Neural progenitor cell (in vitro differentiated cells): ENCODE measurements around the gene GJA10. TPM values are rescaled to one million over a fixed set of nuclear protein-coding genes. Genes with fewer than 3 reads are reported as not detected.
A peak's percentile ranks its signal among the peaks of the same experiment; 100 is the strongest.

Experiments
- DNase-seq: peaks from one replicate; pipeline ENCODE4 v3.0.0-alpha.2; 2016; ENCODE audit warnings: low spot score
- H2AFZ ChIP-seq: fragments of 200-600 bp; sonication (generic); replicated peaks from 2 replicates; pipeline ENCODE4 v1.6.1; 2016; ENCODE audit warnings: antibody characterized with exemption
- H3F3A ChIP-seq: fragments of 200-600 bp; sonication (generic); 2 replicates; pipeline ENCODE4 v1.6.1; 2016; ENCODE audit warnings: antibody characterized with exemption, low read depth
- H3K27ac ChIP-seq: fragments of 200-600 bp; sonication (generic); 2 replicates; pipeline ENCODE4 v1.5.1; 2016; ENCODE audit warnings: mild to moderate bottlenecking
- H3K27me3 ChIP-seq: fragments of 200-600 bp; sonication (generic); 2 replicates; pipeline ENCODE4 v1.6.1; 2016; ENCODE audit warnings: mild to moderate bottlenecking, moderate library complexity
- H3K36me3 ChIP-seq: fragments of 200-600 bp; sonication (generic); 2 replicates; pipeline ENCODE4 v1.5.1; 2016
- H3K4me1 ChIP-seq: fragments of 200-600 bp; sonication (generic); 2 replicates; pipeline ENCODE4 v1.6.1; 2016; ENCODE audit warnings: mixed run types
- H3K4me2 ChIP-seq: fragments of 200-600 bp; sonication (generic); 2 replicates; pipeline ENCODE4 v1.6.1; 2016
- H3K4me3 ChIP-seq: fragments of 200-600 bp; sonication (generic); 2 replicates; pipeline ENCODE4 v1.5.1; 2016
- H3K79me2 ChIP-seq: fragments of 200-600 bp; sonication (generic); 2 replicates; pipeline ENCODE4 v1.6.1; 2016; ENCODE audit warnings: low read depth
- H3K9ac ChIP-seq: fragments of 200-600 bp; sonication (generic); 2 replicates; pipeline ENCODE4 v1.6.1; 2016
- H3K9me3 ChIP-seq: fragments of 200-600 bp; sonication (generic); 2 replicates; pipeline ENCODE4 v1.5.1; 2016; ENCODE audit warnings: low read depth
- H4K20me1 ChIP-seq: fragments of 200-600 bp; sonication (generic); 2 replicates; pipeline ENCODE4 v1.6.1; 2016; ENCODE audit warnings: low read depth
- H3K27ac Mint-ChIP-seq: 3 replicates; pipeline ENCODE4 v1.8.0; 2021; ENCODE audit warnings: mixed read lengths
- H3K27me3 Mint-ChIP-seq: 2 replicates; pipeline ENCODE4 v1.8.0; 2022; ENCODE audit warnings: low read depth, mild to moderate bottlenecking, inconsistent platforms, moderate library complexity, mixed read lengths; ENCODE audit not compliant: insufficient read depth
- H3K36me3 Mint-ChIP-seq: 3 replicates; pipeline ENCODE4 v1.8.0; 2021; ENCODE audit warnings: mixed read lengths
- H3K4me1 Mint-ChIP-seq: 3 replicates; pipeline ENCODE4 v1.8.0; 2021; ENCODE audit warnings: mixed read lengths
- H3K4me3 Mint-ChIP-seq: 3 replicates; pipeline ENCODE4 v1.8.0; 2021; ENCODE audit warnings: mild to moderate bottlenecking, moderate library complexity, mixed read lengths
- H3K9me3 Mint-ChIP-seq: 3 replicates; pipeline ENCODE4 v1.8.0; 2020; ENCODE audit warnings: mixed read lengths
- CTCF ChIP-seq: fragments of 200-600 bp; sonication (generic); IDR thresholded peaks from 2 replicates; pipeline ENCODE4 v1.5.1; 2017; ENCODE audit warnings: antibody characterized with exemption, mild to moderate bottlenecking
- EZH2 ChIP-seq: fragments of 200-600 bp; sonication (generic); IDR thresholded peaks from 2 replicates; pipeline ENCODE4 v1.6.1; 2017; ENCODE audit warnings: antibody characterized with exemption, mild to moderate bottlenecking, moderate library complexity
- EZH2phosphoT487 ChIP-seq: fragments of 200-600 bp; sonication (generic); IDR thresholded peaks from 2 replicates; pipeline ENCODE4 v1.6.1; 2017; ENCODE audit warnings: antibody characterized with exemption
- total RNA-seq: library from RNA; depleted of rRNA; stranded (reverse); fragments of >200 nt; gene quantifications from 2 replicates; pipeline ENCODE4 v1.2.3, GENCODE V29; 2015; ENCODE audit warnings: low replicate concordance

GJA10 gene
- total RNA-seq, 1 donor from 2014 or later = not detected

- no peak for DNase-seq
- no peaks in the 10 kb centered on the region for H3K9me3 ChIP-seq
- Mint-ChIP-seq H3K27ac (no peak overlapping the region), H3K4me1 (peaks cover 43% of the 10 kb centered on the region), H3K9me3 (no peaks in the 10 kb centered on the region), H3K36me3 (peaks cover 36% of the 10 kb centered on the region), H3K27me3 (peaks cover 3% of the 10 kb centered on the region), H3K4me3 (no peak overlapping the region)
- H3K27me3 ChIP-seq = no peaks in the 10 kb centered on the region
- H4K20me1 ChIP-seq = no peaks in the 10 kb centered on the region
- H3K4me1 ChIP-seq = peaks cover 34% of the 10 kb centered on the region
- no peaks in the 10 kb centered on the region for H3K36me3 ChIP-seq
- no peak overlapping the region for H3K4me3 ChIP-seq
- H3K79me2 ChIP-seq = no peaks in the 10 kb centered on the region
- TF ChIP-seq EZH2 (no peak), EZH2phosphoT487 (no peak)
- H2AFZ ChIP-seq = no peak overlapping the region
- H3K9ac ChIP-seq = no peak overlapping the region
- no peak overlapping the region for H3K27ac ChIP-seq
- H3F3A ChIP-seq = peaks cover 24% of the 10 kb centered on the region
- no peak overlapping the region for H3K4me2 ChIP-seq
These were observed 38.1 kb downstream of the GJA10 start for GRCh38 chr6:89932245-89932802.

GRCh38 chr6:89934685-89935366, 40.6 kb downstream of the GJA10 start:
- Mint-ChIP-seq H3K9me3 (no peaks in the 10 kb centered on the region), H3K27me3 (peaks cover 2% of the 10 kb centered on the region), H3K4me3 (no peak overlapping the region), H3K27ac (no peak overlapping the region), H3K4me1 (peaks cover 18% of the 10 kb centered on the region), H3K36me3 (peaks cover 39% of the 10 kb centered on the region)
- H3K27ac ChIP-seq = no peak overlapping the region
- H3K4me3 ChIP-seq = no peak overlapping the region
- H4K20me1 ChIP-seq = no peaks in the 10 kb centered on the region
- no peaks in the 10 kb centered on the region for H3K9me3 ChIP-seq
- H3F3A ChIP-seq = no peaks in the 10 kb centered on the region
- H3K4me2 ChIP-seq = no peak overlapping the region
- H2AFZ ChIP-seq = no peak overlapping the region
- DNase-seq = peak; percentile 31
- TF ChIP-seq CTCF (no peak), EZH2phosphoT487 (no peak)
- H3K79me2 ChIP-seq = no peaks in the 10 kb centered on the region
- H3K27me3 ChIP-seq = no peaks in the 10 kb centered on the region
- H3K4me1 ChIP-seq = peaks cover 9% of the 10 kb centered on the region
- H3K36me3 ChIP-seq = no peaks in the 10 kb centered on the region
- no peak overlapping the region for H3K9ac ChIP-seq

GRCh38 chr6:89936177-89936576, 41.9 kb downstream of the GJA10 start:
- H3K36me3 Mint-ChIP-seq = peaks cover 39% of the 10 kb centered on the region
- H3F3A ChIP-seq = no peaks in the 10 kb centered on the region
- no peaks in the 10 kb centered on the region for H3K9me3 Mint-ChIP-seq
- H3K27me3 Mint-ChIP-seq = peaks cover 2% of the 10 kb centered on the region
- H3K4me1 Mint-ChIP-seq = peaks cover 19% of the 10 kb centered on the region
- H3K9me3 ChIP-seq = no peaks in the 10 kb centered on the region
- no peaks in the 10 kb centered on the region for H3K36me3 ChIP-seq
- no peak overlapping the region for H3K27ac Mint-ChIP-seq
- TF ChIP-seq EZH2phosphoT487 = no peak
- no peak for TF ChIP-seq CTCF
- TF ChIP-seq EZH2 = no peak
- no peak overlapping the region for H2AFZ ChIP-seq
- H3K4me1 ChIP-seq = peaks cover 3% of the 10 kb centered on the region
- H3K4me3 Mint-ChIP-seq = no peak overlapping the region
- H3K4me2 ChIP-seq = no peak overlapping the region
- H3K9ac ChIP-seq = no peak overlapping the region
- no peaks in the 10 kb centered on the region for H3K79me2 ChIP-seq
- no peaks in the 10 kb centered on the region for H4K20me1 ChIP-seq
- no peak overlapping the region for H3K4me3 ChIP-seq
- no peak overlapping the region for H3K27ac ChIP-seq
- H3K27me3 ChIP-seq = no peaks in the 10 kb centered on the region
- DNase-seq = no peak

- no peaks in the 10 kb centered on the region for H3F3A ChIP-seq
- H3K27ac ChIP-seq = no peak overlapping the region
- Mint-ChIP-seq H3K4me3 (no peak overlapping the region), H3K27me3 (peaks cover 2% of the 10 kb centered on the region), H3K4me1 (peaks cover 22% of the 10 kb centered on the region), H3K36me3 (peaks cover 27% of the 10 kb centered on the region), H3K9me3 (no peaks in the 10 kb centered on the region), H3K27ac (no peak overlapping the region)
- no peaks in the 10 kb centered on the region for H3K36me3 ChIP-seq
- no peak for DNase-seq
- H3K4me3 ChIP-seq = no peak overlapping the region
- TF ChIP-seq EZH2phosphoT487 (no peak), EZH2 (no peak), CTCF (no peak)
- H4K20me1 ChIP-seq = no peaks in the 10 kb centered on the region
- H3K79me2 ChIP-seq = no peaks in the 10 kb centered on the region
- no peak overlapping the region for H3K4me2 ChIP-seq
- no peaks in the 10 kb centered on the region for H3K9me3 ChIP-seq
- H2AFZ ChIP-seq = no peak overlapping the region
- no peaks in the 10 kb centered on the region for H3K27me3 ChIP-seq
- H3K9ac ChIP-seq = no peak overlapping the region
- H3K4me1 ChIP-seq = peaks cover 6% of the 10 kb centered on the region
These were observed 43.7 kb downstream of the GJA10 start for GRCh38 chr6:89938014-89938413.
